ENCODE results near the gene ANAPC1. TPM values are rescaled to one million over a fixed set of nuclear protein-coding genes. Genes with fewer than 3 reads are reported as not detected.
"Not testable (repeated sequence)": the region's sequence is repeated elsewhere in the genome, so short reads cannot be mapped to it uniquely, and the experiment has no call there.

ANAPC1 gene
- total RNA-seq, 3 donors from 2014 or later: 45.0 to 52.8 (median 49.5) TPM

- Histone ChIP-seq H3K36me3 (no peaks in the 10 kb centered on the region), H3K4me1 (no peaks in the 10 kb centered on the region), H3K4me3 (peak overlapping the region; percentile 73 to 94 (median 93)), H3K27ac (peak overlapping the region; percentile 83 to 85), H3K27me3 (no peaks in the 10 kb centered on the region), H3K9me3 (no peaks in the 10 kb centered on the region)
- DNase-seq (ENCODE audit: low spot score in 2 of 2): no peak
- intact Hi-C loops (cut with DNase I; ENCODE audit: low total_unique reads): no loop called here
- TF ChIP-seq POLR2AphosphoS5 (IDR thresholded peaks at IDR 0.05): no peak
- TF ChIP-seq POLR2A (IDR thresholded peaks at IDR 0.05): no peak
- no peak for TF ChIP-seq CTCF (IDR thresholded peaks at IDR 0.05)
Observed at GRCh38 chr2:111897630-111897923, 13.6 kb upstream of the ANAPC1 start.

GRCh38 chr2:111896576-111896975, 12.6 kb upstream of the ANAPC1 start:
- Histone ChIP-seq H3K9me3 (no peaks in the 10 kb centered on the region), H3K27ac (no peak overlapping the region), H3K4me1 (no peaks in the 10 kb centered on the region), H3K27me3 (no peaks in the 10 kb centered on the region), H3K36me3 (no peaks in the 10 kb centered on the region), H3K4me3 (no peak overlapping the region)
- intact Hi-C loops (cut with DNase I; ENCODE audit: low total_unique reads): no loop called here
- TF ChIP-seq POLR2A (IDR thresholded peaks at IDR 0.05) (no peak), POLR2AphosphoS5 (IDR thresholded peaks at IDR 0.05) (no peak), CTCF (IDR thresholded peaks at IDR 0.05) (no peak)
- no peak for DNase-seq (ENCODE audit: low spot score in 2 of 2)

GRCh38 chr2:111896024-111896423, 12.0 kb upstream of the ANAPC1 start:
- no peak for DNase-seq (ENCODE audit: low spot score in 2 of 2)
- no peaks in the 10 kb centered on the region for H3K9me3 ChIP-seq
- no peaks in the 10 kb centered on the region for H3K27me3 ChIP-seq
- no peaks in the 10 kb centered on the region for H3K4me1 ChIP-seq
- H3K4me3 ChIP-seq: no peak overlapping the region
- intact Hi-C loops (cut with DNase I; ENCODE audit: low total_unique reads): no loop called here
- no peak overlapping the region for H3K27ac ChIP-seq
- no peaks in the 10 kb centered on the region for H3K36me3 ChIP-seq
- no peak for TF ChIP-seq CTCF (IDR thresholded peaks at IDR 0.05)
- no peak for TF ChIP-seq POLR2A (IDR thresholded peaks at IDR 0.05)
- no peak for TF ChIP-seq POLR2AphosphoS5 (IDR thresholded peaks at IDR 0.05)

GRCh38 chr2:111884592-111884964, 585 bp upstream of the ANAPC1 start:
- no peak for DNase-seq (ENCODE audit: low spot score in 2 of 2)
- H3K4me1 ChIP-seq: no peaks in the 10 kb centered on the region
- peak overlapping the region; percentile 73 to 99 (median 94) for H3K4me3 ChIP-seq
- H3K27me3 ChIP-seq: no peaks in the 10 kb centered on the region
- TF ChIP-seq POLR2AphosphoS5 (IDR thresholded peaks at IDR 0.05) (no peak), CTCF (IDR thresholded peaks at IDR 0.05) (no peak), POLR2A (IDR thresholded peaks at IDR 0.05) (no peak)
- intact Hi-C loops (cut with DNase I; ENCODE audit: low total_unique reads): no loop called here
- peak overlapping the region; percentile 88 to 90 for H3K27ac ChIP-seq
- H3K36me3 ChIP-seq: no peaks in the 10 kb centered on the region
- H3K9me3 ChIP-seq: no peaks in the 10 kb centered on the region

- H3K4me3 ChIP-seq; H3K27me3 ChIP-seq; H3K36me3 ChIP-seq; H3K9me3 ChIP-seq; intact Hi-C loops (cut with DNase I; ENCODE audit: low total_unique reads); H3K4me1 ChIP-seq; DNase-seq (ENCODE audit: low spot score in 2 of 2); H3K27ac ChIP-seq: not testable (repeated sequence)
Observed at GRCh38 chr2:111872806-111873205, 11.2 kb downstream of the ANAPC1 start.

GRCh38 chr2:111865124-111865523, 18.9 kb downstream of the ANAPC1 start:
- DNase-seq (ENCODE audit: low spot score in 2 of 2); H3K4me3 ChIP-seq; H3K4me1 ChIP-seq; H3K36me3 ChIP-seq; H3K27me3 ChIP-seq; intact Hi-C loops (cut with DNase I; ENCODE audit: low total_unique reads); H3K27ac ChIP-seq; H3K9me3 ChIP-seq: not testable (repeated sequence)

- H3K27me3 ChIP-seq; DNase-seq (ENCODE audit: low spot score in 2 of 2); H3K36me3 ChIP-seq; intact Hi-C loops (cut with DNase I; ENCODE audit: low total_unique reads); H3K4me3 ChIP-seq; H3K9me3 ChIP-seq; H3K4me1 ChIP-seq; H3K27ac ChIP-seq: not testable (repeated sequence)
Observed at GRCh38 chr2:111860005-111860404, 24.0 kb downstream of the ANAPC1 start.

- H3K27me3 ChIP-seq; intact Hi-C loops (cut with DNase I; ENCODE audit: low total_unique reads); H3K4me1 ChIP-seq; H3K36me3 ChIP-seq; H3K27ac ChIP-seq; H3K4me3 ChIP-seq; DNase-seq (ENCODE audit: low spot score in 2 of 2); H3K9me3 ChIP-seq: not testable (repeated sequence)
Observed at GRCh38 chr2:111852544-111852943, 31.4 kb downstream of the ANAPC1 start.

Data from breast epithelium (tissue), 4 donors.